Naive thymus-derived CD4-positive, alpha-beta T cell (primary cell): Measurements from ENCODE around the gene ROBO4. TPM values are rescaled to one million over a fixed set of nuclear protein-coding genes. Genes with fewer than 3 reads are reported as not detected.

Experiments used
- ATAC-seq: fragments of 150-1000 bp; cut with Tn5 transposase; 2 replicates; pipeline ENCODE4 v1.10.0; 2021; ENCODE audit warnings: mild to moderate bottlenecking, moderate library complexity
- CTCF ChIA-PET: fragments of 350-600 bp; sonication (Branson Sonifier 250); formaldehyde crosslinking; loops from one replicate; lab custom pipeline; 2021; ENCODE audit warnings: antibody characterized with exemption; lab: Charles Lee
- POLR2A ChIA-PET: fragments of 350-600 bp; sonication (Branson Sonifier 250); formaldehyde crosslinking; loops from one replicate; lab custom pipeline; 2021; ENCODE audit warnings: antibody characterized with exemption, inconsistent platforms; lab: Charles Lee
- DNase-seq, 9 donors: peaks; one replicate each; pipeline versions ENCODE4 v3.0.0 to v3.0.0-alpha.2; 2020 to 2022; ENCODE audit warnings: mixed read lengths in 1 of 9
- H3K27ac ChIP-seq: one replicate; pipeline ENCODE4 v1.7.0; 2013; ENCODE audit warnings: mild to moderate bottlenecking, low read depth, low read length, moderate library complexity
- H3K27me3 ChIP-seq, 2 donors: one replicate each; pipeline ENCODE4 v1.7.0; 2013; ENCODE audit warnings: low read length in 2 of 2, mild to moderate bottlenecking in 2 of 2, moderate library complexity in 2 of 2; ENCODE audit not compliant: control insufficient read depth in 2 of 2, insufficient read depth in 2 of 2
- H3K36me3 ChIP-seq, 3 experiments: 1 replicate in 2 of 3; 2 replicates in 1 of 3; pipeline ENCODE4 v1.7.0; 2013; ENCODE audit warnings: low read length in 3 of 3, mild to moderate bottlenecking in 3 of 3, moderate library complexity in 1 of 3; ENCODE audit not compliant: insufficient read depth in 3 of 3, control insufficient read depth in 2 of 3
- H3K4me1 ChIP-seq, 2 donors: one replicate each; pipeline ENCODE4 v1.7.0; 2013; ENCODE audit warnings: low read length in 2 of 2, mild to moderate bottlenecking in 2 of 2, moderate library complexity in 1 of 2; ENCODE audit not compliant: control insufficient read depth in 2 of 2, insufficient read depth in 2 of 2
- H3K4me3 ChIP-seq: 2 replicates; pipeline ENCODE4 v1.7.0; 2013; ENCODE audit warnings: mild to moderate bottlenecking, low read length
- H3K9me3 ChIP-seq, 3 experiments: 1 replicate in 2 of 3; 2 replicates in 1 of 3; pipeline ENCODE4 v1.7.0; 2013; ENCODE audit warnings: low read length in 3 of 3; ENCODE audit not compliant: control insufficient read depth in 2 of 3
- H3K27ac Mint-ChIP-seq, 9 donors: one replicate each; pipeline ENCODE4 v1.8.0; 2020 to 2022; ENCODE audit warnings: mixed read lengths in 9 of 9, mild to moderate bottlenecking in 8 of 9, moderate library complexity in 5 of 9, inconsistent platforms in 2 of 9
- H3K27me3 Mint-ChIP-seq, 5 donors: one replicate each; pipeline ENCODE4 v1.8.0; 2021 to 2022; ENCODE audit warnings: mixed read lengths in 5 of 5, mild to moderate bottlenecking in 1 of 5
- H3K36me3 Mint-ChIP-seq, 5 donors: one replicate each; pipeline ENCODE4 v1.8.0; 2020 to 2022; ENCODE audit warnings: mixed read lengths in 5 of 5, mild to moderate bottlenecking in 3 of 5, inconsistent platforms in 1 of 5
- H3K4me1 Mint-ChIP-seq, 7 donors: one replicate each; pipeline ENCODE4 v1.8.0; 2020 to 2022; ENCODE audit warnings: mixed read lengths in 7 of 7, mild to moderate bottlenecking in 3 of 7, inconsistent platforms in 1 of 7
- H3K4me3 Mint-ChIP-seq, 10 donors: one replicate each; pipeline ENCODE4 v1.8.0; 2020 to 2022; ENCODE audit warnings: mild to moderate bottlenecking in 10 of 10, mixed read lengths in 10 of 10, moderate library complexity in 6 of 10, inconsistent platforms in 2 of 10
- H3K9me3 Mint-ChIP-seq, 11 donors: one replicate each; pipeline ENCODE4 v1.8.0; 2020 to 2022; ENCODE audit warnings: mixed read lengths in 11 of 11, mild to moderate bottlenecking in 4 of 11, inconsistent platforms in 1 of 11, moderate library complexity in 1 of 11
- intact Hi-C, 2 donors: fragments of 100-400 bp; cut with micrococcal nuclease; formaldehyde crosslinking; loops; one replicate each; pipeline ENCODE4 v1.15.1; 2023
- polyA plus RNA-seq, 2 donors: library from polyadenylated mRNA; unstranded; fragments of 300-500 nt; fragmentation: Illumina TruSeq; gene quantifications; one replicate each; pipeline ENCODE4 v1.2.3, GENCODE V29; 2021
- total RNA-seq, 6 experiments: library from RNA in 5 of 6; stranded (reverse) in 5 of 6; gene quantifications; 1 replicate in 5 of 6; 2 replicates in 1 of 6; pipeline ENCODE4 v1.2.3 and lab custom pipeline; 2021 to 2026

The ROBO4 gene
- total and polyA plus RNA-seq, 7 experiments from 2014 or later: 0.04 to 0.29 (median 0.19) TPM; not detected in 4

DNA sequence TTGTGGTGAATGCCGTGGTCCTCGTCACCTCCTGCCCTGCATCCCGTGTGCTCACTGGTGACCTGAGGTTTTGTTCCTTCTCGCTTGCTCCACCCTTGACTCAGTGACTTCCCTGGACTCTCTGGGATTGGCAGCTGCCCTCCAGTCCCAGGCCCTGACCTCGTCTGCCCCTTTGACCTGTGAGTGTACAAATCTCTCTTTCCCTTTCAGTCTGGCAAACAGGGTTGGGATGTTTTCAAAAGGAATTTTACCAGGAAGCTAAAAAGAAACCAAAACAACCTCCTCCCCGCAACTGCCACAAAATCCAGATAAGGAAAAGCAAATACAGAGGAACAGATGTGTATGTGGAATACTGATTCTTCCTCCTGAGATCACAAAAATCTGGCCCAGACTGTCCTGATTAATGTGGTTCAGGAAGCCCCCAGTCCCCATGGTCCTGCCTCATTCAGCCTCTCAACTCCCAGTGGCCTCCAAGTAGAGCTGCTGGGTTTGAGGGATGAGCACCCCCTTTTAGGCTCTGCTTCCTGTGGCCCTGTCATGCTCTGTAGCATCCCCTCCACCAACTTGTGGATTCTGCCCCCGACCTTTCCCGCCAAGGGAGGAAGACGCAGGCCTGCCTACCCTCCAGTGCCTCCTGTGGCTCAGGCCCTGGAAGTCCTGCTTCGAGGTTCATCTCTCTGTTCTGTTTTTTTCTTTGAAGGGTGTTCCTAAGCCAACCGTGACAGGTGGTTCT, 15.2 kb downstream of the ROBO4 start:
- peaks cover 0 to 12% (median 4%) of the 10 kb centered on the region in 5 donors for H3K27me3 Mint-ChIP-seq
- no peak overlapping the region for H3K4me3 Mint-ChIP-seq
- intact Hi-C loops: no loop called here
- no peak for ATAC-seq
- H3K4me1 Mint-ChIP-seq: peaks cover 7 to 20% (median 15%) of the 10 kb centered on the region in 7 donors
- Histone ChIP-seq H3K4me1 (peaks cover 0 to under 1% of the 10 kb centered on the region in 2 donors), H3K27ac (no peak overlapping the region), H3K4me3 (no peak overlapping the region), H3K36me3 (no peaks in the 10 kb centered on the region), H3K27me3 (no peaks in the 10 kb centered on the region), H3K9me3 (no peaks in the 10 kb centered on the region)
- H3K9me3 Mint-ChIP-seq: peaks cover 0 to 2% (median 0%) of the 10 kb centered on the region in 11 donors
- peaks cover 0 to 5% (median 0%) of the 10 kb centered on the region in 5 donors for H3K36me3 Mint-ChIP-seq
- peak overlapping the region in 3 of 9 donors; percentile 47 to 65 (median 61) for H3K27ac Mint-ChIP-seq
- POLR2A ChIA-PET: interaction anchor here (0.8 kb wide), 1 partner anchor 37 kb away, joined by 3 read pairs; the partner anchor contains the start of gene HEPN1
- CTCF ChIA-PET: interaction anchor here (0.5 to 1.5 kb wide), 2 partner anchors 8 to 12 kb away, joined by 3 read pairs; no protein-coding TSS in a partner anchor
- DNase-seq: no peak

DNA sequence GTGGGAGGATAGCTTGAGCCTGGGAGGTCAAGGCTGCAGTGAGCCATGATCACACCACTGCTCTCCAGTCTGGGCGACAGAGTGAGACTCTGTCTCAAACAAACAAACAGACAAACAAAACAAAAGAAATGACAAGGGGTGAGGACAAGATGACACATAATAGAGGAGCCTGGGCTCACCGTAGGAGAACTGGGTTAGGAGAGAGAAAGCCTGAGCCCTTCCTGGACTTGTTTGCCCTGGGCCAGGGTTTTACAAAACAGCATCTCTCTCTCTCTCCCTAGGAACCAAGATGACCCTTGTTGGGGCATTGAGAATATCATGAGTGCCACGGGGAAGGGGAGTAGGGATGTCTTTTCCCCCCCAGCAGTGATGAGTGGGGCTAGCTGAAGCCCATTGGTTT, 16.7 kb downstream of the ROBO4 start:
- H3K9me3 Mint-ChIP-seq: no peaks in the 10 kb centered on the region
- H3K4me1 ChIP-seq: peaks cover 2 to 9% of the 10 kb centered on the region in 2 donors
- POLR2A ChIA-PET: interaction anchor here (1.2 kb wide), 1 partner anchor 49 kb away, joined by 3 read pairs; no protein-coding TSS in a partner anchor
- H3K4me3 ChIP-seq: no peak overlapping the region
- intact Hi-C loops: no loop called here
- CTCF ChIA-PET: interaction anchor here (1.5 kb wide), 1 partner anchor 9 kb away, joined by 3 read pairs; no protein-coding TSS in a partner anchor
- no peak for DNase-seq
- H3K27ac ChIP-seq: no peak overlapping the region
- H3K27me3 ChIP-seq: no peaks in the 10 kb centered on the region
- no peaks in the 10 kb centered on the region for H3K9me3 ChIP-seq
- ATAC-seq: no peak
- peaks cover 0 to 5% (median 0%) of the 10 kb centered on the region in 5 donors for H3K36me3 Mint-ChIP-seq
- H3K4me1 Mint-ChIP-seq: peaks cover 11 to 29% (median 23%) of the 10 kb centered on the region in 7 donors
- no peaks in the 10 kb centered on the region for H3K36me3 ChIP-seq
- peak overlapping the region in 2 of 9 donors; percentile 26 to 55 for H3K27ac Mint-ChIP-seq
- H3K27me3 Mint-ChIP-seq: peaks cover 0 to 5% (median 0%) of the 10 kb centered on the region in 5 donors
- H3K4me3 Mint-ChIP-seq: no peak overlapping the region

DNA sequence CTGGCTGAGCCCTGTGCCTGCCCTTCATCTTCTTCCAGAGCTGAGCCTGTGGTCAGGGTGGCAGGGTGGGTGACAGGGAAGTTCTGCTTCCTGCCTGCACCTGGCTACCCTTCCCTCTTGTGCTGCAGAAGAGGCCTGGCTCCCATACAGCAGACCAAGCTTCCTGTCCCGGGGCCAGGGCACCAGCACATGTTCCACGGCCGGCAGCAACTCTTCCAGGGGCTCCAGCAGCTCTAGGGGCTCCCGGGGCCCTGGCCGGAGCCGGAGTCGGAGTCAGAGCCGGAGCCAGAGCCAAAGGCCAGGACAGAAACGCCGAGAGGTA, 17.4 kb downstream of the ROBO4 start:
- POLR2A ChIA-PET: no interaction called here
- CTCF ChIA-PET: interaction anchor here (0.5 kb wide), 1 partner anchor 1487 kb away, joined by 3 read pairs; no protein-coding TSS in a partner anchor
- ATAC-seq (no peak), DNase-seq (no peak)
- intact Hi-C loops: no loop called here
- Mint-ChIP-seq H3K4me1 (peaks cover 11 to 34% (median 25%) of the 10 kb centered on the region in 7 donors), H3K27ac (peak overlapping the region in 1 of 9 donors; percentile 65), H3K27me3 (peaks cover 0 to 10% (median 4%) of the 10 kb centered on the region in 5 donors), H3K4me3 (peak overlapping the region in 1 of 10 donors; percentile 34), H3K36me3 (peaks cover 0 to 5% (median 0%) of the 10 kb centered on the region in 5 donors), H3K9me3 (no peaks in the 10 kb centered on the region)
- no peak overlapping the region for H3K27ac ChIP-seq
- no peak overlapping the region for H3K4me3 ChIP-seq
- peaks cover 7 to 9% of the 10 kb centered on the region in 2 donors for H3K4me1 ChIP-seq
- H3K36me3 ChIP-seq: no peaks in the 10 kb centered on the region
- no peaks in the 10 kb centered on the region for H3K9me3 ChIP-seq
- peaks cover 0 to 3% of the 10 kb centered on the region in 2 donors for H3K27me3 ChIP-seq

- H3K4me3 ChIP-seq: no peak overlapping the region
- H3K27me3 ChIP-seq: peaks cover 0 to 3% of the 10 kb centered on the region in 2 donors
- peak overlapping the region in 2 of 9 donors; percentile 43 to 65 for H3K27ac Mint-ChIP-seq
- no peaks in the 10 kb centered on the region for H3K9me3 Mint-ChIP-seq
- peaks cover 7 to 9% of the 10 kb centered on the region in 2 donors for H3K4me1 ChIP-seq
- no peaks in the 10 kb centered on the region for H3K36me3 ChIP-seq
- no peak overlapping the region for H3K4me3 Mint-ChIP-seq
- H3K27ac ChIP-seq: no peak overlapping the region
- POLR2A ChIA-PET: no interaction called here
- H3K36me3 Mint-ChIP-seq: peaks cover 0 to 5% (median 0%) of the 10 kb centered on the region in 5 donors
- no peak for ATAC-seq
- DNase-seq: no peak
- peaks cover 0 to 16% (median 4%) of the 10 kb centered on the region in 5 donors for H3K27me3 Mint-ChIP-seq
- no peaks in the 10 kb centered on the region for H3K9me3 ChIP-seq
- intact Hi-C loops: loop anchor here (5.0 kb wide), 4 partner anchors 43 to 1137 kb away; partner anchors contain the start of genes HYLS1 (in 1 of the 2) and ZNF202 (in 1 of the 2)
- peaks cover 11 to 34% (median 25%) of the 10 kb centered on the region in 7 donors for H3K4me1 Mint-ChIP-seq
- CTCF ChIA-PET: interaction anchor here (0.5 to 0.6 kb wide), 2 partner anchors 1091 to 1488 kb away, joined by 3 read pairs; no protein-coding TSS in a partner anchor
These were observed 18.0 kb downstream of the ROBO4 start for GRCh38 chr11:124879493-124880289.

- POLR2A ChIA-PET: interaction anchor here (1.4 kb wide), 1 partner anchor 75 kb away, joined by 11 read pairs; the partner anchor contains the start of gene CCDC15
- peak overlapping the region in 5 of 9 donors; percentile 11 to 60 (median 43) for H3K27ac Mint-ChIP-seq
- no peak for ATAC-seq
These were observed 18.7 kb downstream of the ROBO4 start for GRCh38 chr11:124878759-124879492.

More at GRCh38 chr11:124878759-124879492, 18.7 kb downstream of the ROBO4 start:
- H3K36me3 ChIP-seq: no peaks in the 10 kb centered on the region
- H3K4me3 ChIP-seq: no peak overlapping the region
- no peak overlapping the region for H3K27ac ChIP-seq
- intact Hi-C loops: loop anchor here (5.0 kb wide), 4 partner anchors 43 to 1137 kb away; partner anchors contain the start of genes HYLS1 (in 1 of the 2) and ZNF202 (in 1 of the 2)
- H3K4me1 Mint-ChIP-seq: peaks cover 11 to 34% (median 25%) of the 10 kb centered on the region in 7 donors
- CTCF ChIA-PET: interaction anchor here (0.6 to 1.2 kb wide), 2 partner anchors 44 to 1091 kb away, joined by 3 to 5 read pairs; no protein-coding TSS in a partner anchor
- H3K9me3 Mint-ChIP-seq: no peaks in the 10 kb centered on the region
- no peak for DNase-seq
- peaks cover 7 to 9% of the 10 kb centered on the region in 2 donors for H3K4me1 ChIP-seq
- H3K4me3 Mint-ChIP-seq: peak overlapping the region in 5 of 10 donors; percentile 6 to 92 (median 30)
- no peaks in the 10 kb centered on the region for H3K9me3 ChIP-seq
- peaks cover 0 to 3% of the 10 kb centered on the region in 2 donors for H3K27me3 ChIP-seq
- H3K27me3 Mint-ChIP-seq: peaks cover 0 to 23% (median 7%) of the 10 kb centered on the region in 5 donors
- H3K36me3 Mint-ChIP-seq: peaks cover 0 to 5% (median 0%) of the 10 kb centered on the region in 5 donors
